CD4-positive, CD25-positive, alpha-beta regulatory T cell (primary cell): ENCODE data around the gene CHERP. TPM values are rescaled to one million over a fixed set of nuclear protein-coding genes. Genes with fewer than 3 reads are reported as not detected.
A peak's percentile ranks its signal among the peaks of the same experiment; 100 is the strongest.
"Not testable (repeated sequence)": the region's sequence is repeated elsewhere in the genome, so short reads cannot be mapped to it uniquely, and the experiment has no call there.

Experiments
- ATAC-seq, 2 donors: fragments of 150-1000 bp; cut with Tn5 transposase; one replicate each; pipeline ENCODE4 v1.10.0; 2021; ENCODE audit warnings: low read depth in 2 of 2, moderate number of reproducible peaks in 2 of 2, moderate library complexity in 1 of 2
- DNase-seq, 3 donors: peaks; one replicate each; pipeline versions ENCODE4 v3.0.0 to v3.0.0-alpha.2; 2012 to 2022; ENCODE audit warnings: mixed read lengths in 1 of 3
- H3K27ac ChIP-seq: one replicate; pipeline ENCODE4 v1.7.0; 2013; ENCODE audit warnings: mild to moderate bottlenecking, low read length; ENCODE audit not compliant: insufficient read depth, poor library complexity, severe bottlenecking
- H3K27me3 ChIP-seq: one replicate; pipeline ENCODE4 v1.7.0; 2013; ENCODE audit warnings: low read length; ENCODE audit not compliant: control insufficient read depth, insufficient read depth
- H3K36me3 ChIP-seq: one replicate; pipeline ENCODE4 v1.7.0; 2013; ENCODE audit warnings: mild to moderate bottlenecking, low read length, moderate library complexity; ENCODE audit not compliant: control insufficient read depth, insufficient read depth
- H3K4me1 ChIP-seq: 2 replicates; pipeline ENCODE4 v1.7.0; 2013; ENCODE audit warnings: mild to moderate bottlenecking, low read length; ENCODE audit not compliant: insufficient read depth, control insufficient read depth, poor library complexity, severe bottlenecking
- H3K4me3 ChIP-seq: one replicate; pipeline ENCODE4 v1.7.0; 2013; ENCODE audit warnings: low read depth, mild to moderate bottlenecking, low read length, moderate library complexity
- H3K9me3 ChIP-seq, 2 experiments: 1 replicate in 1 of 2; 2 replicates in 1 of 2; pipeline ENCODE4 v1.7.0; 2013; ENCODE audit warnings: low read length in 2 of 2, mild to moderate bottlenecking in 1 of 2, moderate library complexity in 1 of 2; ENCODE audit not compliant: control insufficient read depth in 2 of 2
- H3K27ac Mint-ChIP-seq, 3 donors: one replicate each; pipeline ENCODE4 v1.8.0; 2020 to 2022; ENCODE audit warnings: mild to moderate bottlenecking in 3 of 3, mixed read lengths in 3 of 3, moderate library complexity in 2 of 3
- H3K27me3 Mint-ChIP-seq: one replicate; pipeline ENCODE4 v1.8.0; 2022; ENCODE audit warnings: mild to moderate bottlenecking, mixed read lengths
- H3K36me3 Mint-ChIP-seq: one replicate; pipeline ENCODE4 v1.8.0; 2020; ENCODE audit warnings: mixed read lengths
- H3K4me1 Mint-ChIP-seq, 4 donors: one replicate each; pipeline ENCODE4 v1.8.0; 2020 to 2022; ENCODE audit warnings: mixed read lengths in 4 of 4, mild to moderate bottlenecking in 1 of 4
- H3K4me3 Mint-ChIP-seq, 4 donors: one replicate each; pipeline ENCODE4 v1.8.0; 2020 to 2022; ENCODE audit warnings: mild to moderate bottlenecking in 4 of 4, mixed read lengths in 4 of 4, moderate library complexity in 3 of 4
- H3K9me3 Mint-ChIP-seq, 7 donors: one replicate each; pipeline ENCODE4 v1.8.0; 2020 to 2022; ENCODE audit warnings: mixed read lengths in 7 of 7, mild to moderate bottlenecking in 3 of 7, moderate library complexity in 2 of 7
- polyA plus RNA-seq, 4 donors: library from polyadenylated mRNA; unstranded; fragments of 300-500 nt; fragmentation: Illumina TruSeq; gene quantifications; one replicate each; pipeline ENCODE4 v1.2.3, GENCODE V29; 2021
- total RNA-seq: library from RNA; stranded (reverse); gene quantifications from one replicate; pipeline ENCODE4 v1.2.3, GENCODE V29; 2022

CHERP gene
- total and polyA plus RNA-seq, 5 donors from 2014 or later: 4.8 to 57.2 (median 9.6) TPM

DNA sequence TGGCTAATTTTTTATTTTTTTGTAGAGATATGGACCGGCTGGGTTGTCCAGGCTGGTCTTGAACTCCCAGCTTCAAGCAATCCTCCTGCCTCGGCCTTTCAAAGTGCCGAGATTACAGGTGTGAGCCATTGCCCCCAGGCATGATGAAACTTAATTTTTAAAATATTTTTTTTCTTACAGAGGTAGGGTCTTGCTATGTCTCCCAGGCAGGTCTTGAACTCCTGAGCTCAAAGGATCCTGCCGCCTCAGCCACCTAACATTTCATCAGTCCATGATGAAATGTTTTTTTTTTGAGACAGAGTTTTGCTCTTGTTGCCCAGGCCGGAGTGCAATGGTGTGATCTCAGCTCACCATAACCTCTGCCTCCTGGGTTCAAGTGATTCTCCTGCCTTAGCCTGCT, 33.7 kb downstream of the CHERP start:
- no peaks in the 10 kb centered on the region for H3K27me3 Mint-ChIP-seq
- no peak overlapping the region for H3K4me3 Mint-ChIP-seq
- H3K36me3 Mint-ChIP-seq: peaks cover 10% of the 10 kb centered on the region
- H3K36me3 ChIP-seq: peaks cover 3% of the 10 kb centered on the region
- H3K27ac ChIP-seq: no peak overlapping the region
- no peaks in the 10 kb centered on the region for H3K9me3 ChIP-seq
- H3K9me3 Mint-ChIP-seq: no peaks in the 10 kb centered on the region
- no peak overlapping the region for H3K27ac Mint-ChIP-seq
- no peaks in the 10 kb centered on the region for H3K4me1 Mint-ChIP-seq
- ATAC-seq (no peak), DNase-seq (no peak)
- H3K4me3 ChIP-seq: no peak overlapping the region
- H3K27me3 ChIP-seq: no peaks in the 10 kb centered on the region
- no peaks in the 10 kb centered on the region for H3K4me1 ChIP-seq

DNA sequence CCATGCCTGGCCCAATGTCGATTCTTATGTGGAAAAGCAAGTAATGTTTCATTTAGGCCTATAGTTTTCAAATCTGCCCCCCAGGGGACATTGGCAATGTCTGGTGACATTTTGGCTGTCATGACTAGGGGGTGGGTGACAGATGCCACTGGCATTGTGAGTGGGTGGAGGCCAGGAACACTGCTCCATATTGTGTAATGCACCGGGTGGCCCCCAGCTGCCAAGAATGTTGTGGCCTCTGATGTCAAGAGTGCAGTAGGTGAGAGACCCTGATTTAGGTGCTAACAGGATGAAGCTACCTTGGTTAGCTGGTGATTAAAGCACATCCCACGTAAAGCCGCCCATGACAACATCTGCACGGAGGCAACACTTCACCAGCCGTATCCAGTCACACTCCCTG, 35.3 kb downstream of the CHERP start:
- no peak overlapping the region for H3K27ac ChIP-seq
- Mint-ChIP-seq H3K4me3 (no peak overlapping the region), H3K9me3 (no peaks in the 10 kb centered on the region), H3K36me3 (peaks cover 9% of the 10 kb centered on the region), H3K27ac (no peak overlapping the region), H3K4me1 (peaks cover 0 to 6% (median 2%) of the 10 kb centered on the region in 4 donors), H3K27me3 (no peaks in the 10 kb centered on the region)
- DNase-seq (no peak), ATAC-seq (no peak)
- H3K36me3 ChIP-seq: no peaks in the 10 kb centered on the region
- no peaks in the 10 kb centered on the region for H3K27me3 ChIP-seq
- H3K4me1 ChIP-seq: no peaks in the 10 kb centered on the region
- no peaks in the 10 kb centered on the region for H3K9me3 ChIP-seq
- no peak overlapping the region for H3K4me3 ChIP-seq

GRCh38 chr19:16506161-16506560, 36.1 kb downstream of the CHERP start:
- H3K4me1 ChIP-seq, H3K27ac ChIP-seq, H3K9me3 ChIP-seq, H3K27ac Mint-ChIP-seq, H3K4me1 Mint-ChIP-seq, DNase-seq, H3K27me3 Mint-ChIP-seq, H3K4me3 ChIP-seq, H3K27me3 ChIP-seq, H3K4me3 Mint-ChIP-seq, H3K36me3 ChIP-seq, ATAC-seq, H3K9me3 Mint-ChIP-seq: not testable (repeated sequence)
- peaks cover 10% of the 10 kb centered on the region for H3K36me3 Mint-ChIP-seq

DNA sequence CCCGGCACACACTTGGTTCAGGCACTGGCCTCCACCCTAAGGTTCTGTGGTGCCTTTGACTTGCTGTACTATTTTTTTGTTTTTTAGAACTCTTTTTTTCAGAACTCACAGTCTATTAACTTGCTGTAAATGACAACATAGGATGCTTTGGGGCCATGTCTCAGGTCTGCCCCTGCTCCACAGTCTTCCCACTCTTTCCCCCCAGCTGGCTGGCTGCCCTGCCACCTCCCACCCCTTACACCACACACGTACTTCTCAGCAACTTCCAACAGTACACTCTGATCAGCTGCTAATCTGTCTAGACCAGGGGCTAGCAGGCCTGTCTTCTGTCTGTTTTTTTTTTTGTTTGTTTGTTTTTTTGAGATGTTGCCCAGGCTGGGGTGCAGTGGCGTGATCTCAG, 38.0 kb downstream of the CHERP start:
- Mint-ChIP-seq H3K4me1 (peaks cover 0 to 6% (median 2%) of the 10 kb centered on the region in 4 donors), H3K27me3 (no peaks in the 10 kb centered on the region), H3K9me3 (no peaks in the 10 kb centered on the region), H3K27ac (no peak overlapping the region), H3K4me3 (no peak overlapping the region), H3K36me3 (peaks cover 10% of the 10 kb centered on the region)
- H3K4me1 ChIP-seq: no peaks in the 10 kb centered on the region
- ATAC-seq (no peak), DNase-seq (no peak)
- H3K36me3 ChIP-seq: no peaks in the 10 kb centered on the region
- no peak overlapping the region for H3K4me3 ChIP-seq
- H3K9me3 ChIP-seq: no peaks in the 10 kb centered on the region
- H3K27ac ChIP-seq: no peak overlapping the region
- H3K27me3 ChIP-seq: no peaks in the 10 kb centered on the region

DNA sequence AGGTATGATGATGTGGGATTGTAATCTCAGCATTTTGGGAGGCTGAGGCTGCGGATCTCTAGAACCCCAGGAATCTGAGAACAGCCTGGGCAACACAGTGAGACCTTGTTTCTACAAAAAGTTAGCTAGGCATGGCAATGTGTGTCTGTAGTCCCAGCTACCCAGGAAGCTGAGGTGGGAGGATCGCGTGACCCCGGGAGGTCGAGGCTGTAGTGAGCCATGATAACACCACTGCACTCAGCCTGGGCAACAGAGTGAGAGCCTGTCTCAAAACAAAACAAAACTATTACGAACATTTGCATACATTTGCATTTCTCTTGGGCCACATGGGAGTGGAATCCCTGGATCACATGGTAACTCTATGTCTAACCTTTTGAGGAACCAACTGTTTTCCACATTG, 44.4 kb downstream of the CHERP start:
- peaks cover 8% of the 10 kb centered on the region for H3K36me3 Mint-ChIP-seq
- H3K4me3 Mint-ChIP-seq: peak overlapping the region in 3 of 4 donors; percentile 45 to 84 (median 46)
- Histone ChIP-seq H3K27me3 (no peaks in the 10 kb centered on the region), H3K27ac (no peak overlapping the region), H3K9me3 (no peaks in the 10 kb centered on the region), H3K4me3 (no peak overlapping the region), H3K4me1 (peaks cover 10% of the 10 kb centered on the region), H3K36me3 (no peaks in the 10 kb centered on the region)
- peak overlapping the region in 1 of 3 donors; percentile 56 for H3K27ac Mint-ChIP-seq
- H3K4me1 Mint-ChIP-seq: peaks cover 5 to 23% (median 12%) of the 10 kb centered on the region in 4 donors
- no peaks in the 10 kb centered on the region for H3K9me3 Mint-ChIP-seq
- DNase-seq (no peak), ATAC-seq (no peak)
- H3K27me3 Mint-ChIP-seq: peaks cover 5% of the 10 kb centered on the region

GRCh38 chr19:16497042-16497441, 45.2 kb downstream of the CHERP start:
- Mint-ChIP-seq H3K4me3 (peak overlapping the region; percentile 41 to 84 (median 62)), H3K27ac (peak overlapping the region in 1 of 3 donors; percentile 93), H3K27me3 (peaks cover 5% of the 10 kb centered on the region), H3K4me1 (peaks cover 5 to 22% (median 12%) of the 10 kb centered on the region in 4 donors), H3K9me3 (no peaks in the 10 kb centered on the region), H3K36me3 (peaks cover 4% of the 10 kb centered on the region)
- DNase-seq: no peak
- H3K9me3 ChIP-seq: no peaks in the 10 kb centered on the region
- H3K4me3 ChIP-seq: no peak overlapping the region
- no peaks in the 10 kb centered on the region for H3K27me3 ChIP-seq
- H3K36me3 ChIP-seq: no peaks in the 10 kb centered on the region
- H3K27ac ChIP-seq: no peak overlapping the region
- ATAC-seq: no peak
- peaks cover 10% of the 10 kb centered on the region for H3K4me1 ChIP-seq

GRCh38 chr19:16496613-16496983, 45.6 kb downstream of the CHERP start:
- H3K27ac ChIP-seq: peak overlapping the region; percentile 67
- Mint-ChIP-seq H3K27me3 (peaks cover 5% of the 10 kb centered on the region), H3K4me1 (peaks cover 5 to 22% (median 12%) of the 10 kb centered on the region in 4 donors), H3K27ac (peak overlapping the region; percentile 90 to 93 (median 93)), H3K9me3 (no peaks in the 10 kb centered on the region), H3K4me3 (peak overlapping the region; percentile 80 to 96 (median 95)), H3K36me3 (peaks cover 4% of the 10 kb centered on the region)
- peak overlapping the region; percentile 51 for H3K4me3 ChIP-seq
- peaks cover 10% of the 10 kb centered on the region for H3K4me1 ChIP-seq
- no peak for ATAC-seq
- no peaks in the 10 kb centered on the region for H3K27me3 ChIP-seq
- H3K36me3 ChIP-seq: no peaks in the 10 kb centered on the region
- H3K9me3 ChIP-seq: no peaks in the 10 kb centered on the region
- no peak for DNase-seq

DNA sequence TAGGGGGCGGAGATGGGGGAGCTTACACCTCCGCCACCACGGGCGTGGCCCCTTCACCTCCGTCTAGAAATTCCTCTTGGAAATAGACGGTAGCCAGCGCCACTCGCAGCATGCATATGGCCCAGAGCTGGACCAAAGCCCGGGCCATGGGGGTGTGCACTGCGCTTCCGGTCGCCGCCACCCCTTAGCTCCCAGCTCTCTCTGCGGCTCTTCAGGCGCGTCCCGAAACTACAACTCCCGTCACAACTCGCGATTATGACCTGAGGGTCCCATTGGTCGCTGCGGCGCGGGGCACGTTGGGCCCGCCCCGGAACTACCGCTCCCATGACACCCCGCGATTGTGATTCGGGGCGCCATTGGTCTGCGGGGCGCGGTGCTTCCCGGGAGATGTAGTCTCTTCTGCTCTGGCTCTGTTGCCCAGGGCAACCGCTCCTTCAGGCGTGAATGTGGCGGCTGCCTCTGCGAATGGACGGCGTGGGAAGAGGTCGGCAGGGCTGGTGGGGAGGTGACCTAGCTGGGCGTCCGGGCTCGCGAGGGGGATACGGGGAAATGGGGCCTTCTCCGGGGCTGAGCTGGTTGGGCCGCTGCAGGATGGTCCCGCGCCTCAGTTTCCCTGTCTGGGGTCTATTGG, 46.1 kb downstream of the CHERP start, which contains the start of the genes C19orf44 and CALR3:
TSS of gene C19orf44 (plus strand) at position 413 of the 631 bp plus-strand sequence. CDS start 4,399 bp downstream, outside the sequence.
TSS of gene CALR3 (minus strand) at position 186 of the 631 bp plus-strand sequence. CDS start at position 148, 38 bp downstream.
- H3K4me1 ChIP-seq: peaks cover 10% of the 10 kb centered on the region
- Mint-ChIP-seq H3K9me3 (no peaks in the 10 kb centered on the region), H3K27ac (peak within 1 kb of the TSS; percentile 90 to 93 (median 93)), H3K4me1 (peaks cover 5 to 22% (median 12%) of the 10 kb centered on the region in 4 donors), H3K27me3 (peaks cover 5% of the 10 kb centered on the region), H3K4me3 (peak within 1 kb of the TSS; percentile 84 to 96 (median 95)), H3K36me3 (peaks cover 1% of the 10 kb centered on the region)
- H3K9me3 ChIP-seq: no peaks in the 10 kb centered on the region
- H3K27ac ChIP-seq: peak within 1 kb of the TSS; percentile 67
- no peaks in the 10 kb centered on the region for H3K27me3 ChIP-seq
- DNase-seq (peak; percentile 96 to 99 (median 96)), ATAC-seq (peak; percentile 99)
- no peaks in the 10 kb centered on the region for H3K36me3 ChIP-seq
- H3K4me3 ChIP-seq: peak within 1 kb of the TSS; percentile 75
